ENCODE results near the gene PCF11. TPM values are rescaled to one million over a fixed set of nuclear protein-coding genes. Genes with fewer than 3 reads are reported as not detected.

PCF11 gene
- polyA plus RNA-seq, 1 donor from 2014 or later = 82.4 TPM

DNA sequence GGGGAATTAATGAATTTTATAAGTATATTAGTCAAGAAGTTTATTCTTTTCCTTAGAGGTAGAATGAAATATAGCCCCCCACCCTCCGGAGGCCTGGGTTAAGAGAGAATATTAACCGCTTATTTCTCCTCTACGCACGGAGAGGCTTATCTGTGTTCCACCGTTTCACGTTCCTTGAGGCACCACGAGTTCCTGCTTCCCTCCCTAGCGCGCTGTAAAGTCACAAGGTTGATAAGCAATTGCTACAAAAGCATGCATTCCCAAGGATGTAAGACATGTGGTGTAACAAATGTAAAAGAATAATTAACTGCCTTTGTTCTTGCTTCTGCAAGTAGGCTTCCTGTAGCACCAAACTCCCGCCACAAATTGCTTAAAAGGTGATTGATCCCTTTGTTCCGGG lies 35.1 kb downstream of the PCF11 start:
- TF ChIP-seq POLR2AphosphoS5 (IDR thresholded peaks at IDR 0.05) (no peak), RAD21 (conservative IDR thresholded peaks at IDR 0.05) (no peak), EZH2 (IDR thresholded peaks at IDR 0.05; ENCODE audit: borderline replicate concordance, insufficient read depth, low read length, poor library complexity, severe bottlenecking) (no peak), MXI1 (conservative IDR thresholded peaks at IDR 0.05; ENCODE audit: poor library complexity, severe bottlenecking) (no peak), REST (IDR thresholded peaks at IDR 0.05; ENCODE audit: borderline replicate concordance) (no peak), EP300 (conservative IDR thresholded peaks at IDR 0.05; ENCODE audit: poor library complexity, severe bottlenecking) (no peak), TAF1 (IDR thresholded peaks at IDR 0.05; ENCODE audit: low read depth) (no peak), SMC3 (conservative IDR thresholded peaks at IDR 0.05; ENCODE audit: poor library complexity) (no peak)
- TF ChIP-seq, protein P1, sequence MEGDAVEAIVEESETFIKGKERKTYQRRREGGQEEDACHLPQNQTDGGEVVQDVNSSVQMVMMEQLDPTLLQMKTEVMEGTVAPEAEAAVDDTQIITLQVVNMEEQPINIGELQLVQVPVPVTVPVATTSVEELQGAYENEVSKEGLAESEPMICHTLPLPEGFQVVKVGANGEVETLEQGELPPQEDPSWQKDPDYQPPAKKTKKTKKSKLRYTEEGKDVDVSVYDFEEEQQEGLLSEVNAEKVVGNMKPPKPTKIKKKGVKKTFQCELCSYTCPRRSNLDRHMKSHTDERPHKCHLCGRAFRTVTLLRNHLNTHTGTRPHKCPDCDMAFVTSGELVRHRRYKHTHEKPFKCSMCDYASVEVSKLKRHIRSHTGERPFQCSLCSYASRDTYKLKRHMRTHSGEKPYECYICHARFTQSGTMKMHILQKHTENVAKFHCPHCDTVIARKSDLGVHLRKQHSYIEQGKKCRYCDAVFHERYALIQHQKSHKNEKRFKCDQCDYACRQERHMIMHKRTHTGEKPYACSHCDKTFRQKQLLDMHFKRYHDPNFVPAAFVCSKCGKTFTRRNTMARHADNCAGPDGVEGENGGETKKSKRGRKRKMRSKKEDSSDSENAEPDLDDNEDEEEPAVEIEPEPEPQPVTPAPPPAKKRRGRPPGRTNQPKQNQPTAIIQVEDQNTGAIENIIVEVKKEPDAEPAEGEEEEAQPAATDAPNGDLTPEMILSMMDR (IDR thresholded peaks at IDR 0.05; ENCODE audit: poor library complexity, severe bottlenecking) = no peak
- Histone ChIP-seq H3K9me3 (ENCODE audit: low read length) (no peaks in the 10 kb centered on the region), H3K27me3 (ENCODE audit: insufficient read depth, low read depth, low read length) (no peaks in the 10 kb centered on the region), H2AFZ (ENCODE audit: low read depth, low read length) (no peak overlapping the region), H3K36me3 (ENCODE audit: insufficient read depth, low read length) (no peaks in the 10 kb centered on the region), H3K9me2 (ENCODE audit: insufficient read depth, low read length) (no peaks in the 10 kb centered on the region), H3F3A (ENCODE audit: insufficient read depth, low read length, poor library complexity, severe bottlenecking) (no peaks in the 10 kb centered on the region), H3K27ac (ENCODE audit: low read length) (no peak overlapping the region), H3K4me3 (ENCODE audit: low read length) (peak overlapping the region; percentile 80), H3K79me2 (replicated peaks; ENCODE audit: insufficient read depth, low read length) (peaks cover 19% of the 10 kb centered on the region), H4K20me1 (ENCODE audit: insufficient read depth) (no peaks in the 10 kb centered on the region), H3K9ac (ENCODE audit: low read length) (peak overlapping the region; percentile 90), H3K4me2 (ENCODE audit: low read length) (peak overlapping the region; percentile 91)

- Histone ChIP-seq H3K27me3 (ENCODE audit: insufficient read depth, low read depth, low read length) (no peaks in the 10 kb centered on the region), H3K9me3 (ENCODE audit: low read length) (no peaks in the 10 kb centered on the region), H3K9ac (ENCODE audit: low read length) (peak overlapping the region; percentile 90), H3K79me2 (replicated peaks; ENCODE audit: insufficient read depth, low read length) (peaks cover 23% of the 10 kb centered on the region), H3K9me2 (ENCODE audit: insufficient read depth, low read length) (no peaks in the 10 kb centered on the region), H3K27ac (ENCODE audit: low read length) (peak overlapping the region; percentile 81), H3F3A (ENCODE audit: insufficient read depth, low read length, poor library complexity, severe bottlenecking) (no peaks in the 10 kb centered on the region), H3K36me3 (ENCODE audit: insufficient read depth, low read length) (no peaks in the 10 kb centered on the region), H3K4me2 (ENCODE audit: low read length) (peak overlapping the region; percentile 91), H4K20me1 (ENCODE audit: insufficient read depth) (no peaks in the 10 kb centered on the region), H2AFZ (ENCODE audit: low read depth, low read length) (peak overlapping the region; percentile 90), H3K4me3 (ENCODE audit: low read length) (peak overlapping the region; percentile 80)
- TF ChIP-seq POLR2AphosphoS5 (IDR thresholded peaks at IDR 0.05) = no peak
- TF ChIP-seq TAF1 (IDR thresholded peaks at IDR 0.05; ENCODE audit: low read depth) = no peak
- TF ChIP-seq MXI1 (conservative IDR thresholded peaks at IDR 0.05; ENCODE audit: poor library complexity, severe bottlenecking) = no peak
- no peak for TF ChIP-seq REST (IDR thresholded peaks at IDR 0.05; ENCODE audit: borderline replicate concordance)
- TF ChIP-seq, protein P1 (IDR thresholded peaks at IDR 0.05; ENCODE audit: poor library complexity, severe bottlenecking) = no peak
- no peak for TF ChIP-seq EP300 (conservative IDR thresholded peaks at IDR 0.05; ENCODE audit: poor library complexity, severe bottlenecking)
- TF ChIP-seq EZH2 (IDR thresholded peaks at IDR 0.05; ENCODE audit: borderline replicate concordance, insufficient read depth, low read length, poor library complexity, severe bottlenecking) = no peak
- TF ChIP-seq SMC3 (conservative IDR thresholded peaks at IDR 0.05; ENCODE audit: poor library complexity) = no peak
- no peak for TF ChIP-seq RAD21 (conservative IDR thresholded peaks at IDR 0.05)
Measured at GRCh38 chr11:83192606-83193245, 35.8 kb downstream of the PCF11 start.
